Activated CD4-positive, alpha-beta T cell treated with anti-CD3 and anti-CD28 coated beads, Interleukin-2, Interleukin-6, amounts not matched to agents 100 ng/mL and 50 ng/mL, durations not matched to agents 16 hours and 8 hours (primary cell): Measurements from ENCODE around the gene CD96.
"Not testable (repeated sequence)": the region's sequence is repeated elsewhere in the genome, so short reads cannot be mapped to it uniquely, and the experiment has no call there.

ENCODE experiments used
- DNase-seq: peaks from one replicate; pipeline ENCODE4 v3.0.0-alpha.2; 2020

CD96 gene

DNA sequence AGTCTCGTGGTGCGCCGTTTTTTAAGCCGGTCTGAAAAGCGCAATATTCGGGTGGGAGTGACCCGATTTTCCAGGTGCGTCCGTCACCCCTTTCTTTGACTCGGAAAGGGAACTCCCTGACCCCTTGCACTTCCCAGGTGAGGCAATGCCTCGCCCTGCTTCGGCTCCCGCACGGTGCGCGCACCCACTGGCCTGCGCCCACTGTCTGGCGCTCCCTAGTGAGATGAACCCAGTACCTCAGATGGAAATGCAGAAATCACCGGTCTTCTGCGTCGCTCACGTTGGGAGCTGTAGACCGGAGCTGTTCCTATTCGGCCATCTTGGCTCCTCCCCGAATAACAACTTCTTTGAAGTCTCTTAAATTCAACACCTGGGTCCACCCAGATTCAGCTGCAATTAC, 19.9 kb downstream of the CD96 start:
- not testable (repeated sequence) for DNase-seq

DNA sequence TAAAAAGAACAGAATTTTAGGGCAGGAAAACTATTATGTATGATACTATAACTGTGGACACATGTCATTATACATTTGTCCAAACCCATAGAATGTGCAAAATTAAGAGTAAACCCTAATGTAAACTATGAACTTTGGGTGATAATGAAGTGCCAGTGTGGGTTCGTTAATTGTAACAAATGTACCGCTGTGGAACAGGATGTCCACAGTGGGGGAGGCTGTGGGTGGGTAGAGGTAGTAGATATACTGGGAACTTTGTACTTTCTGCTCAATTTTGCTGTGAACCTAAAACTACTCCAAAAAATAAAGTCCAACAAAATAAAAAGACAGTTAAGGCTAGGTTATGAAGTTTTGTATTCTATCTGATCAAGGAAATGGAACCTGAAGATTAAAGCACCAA, 24.8 kb downstream of the CD96 start:
- no peak for DNase-seq

DNA sequence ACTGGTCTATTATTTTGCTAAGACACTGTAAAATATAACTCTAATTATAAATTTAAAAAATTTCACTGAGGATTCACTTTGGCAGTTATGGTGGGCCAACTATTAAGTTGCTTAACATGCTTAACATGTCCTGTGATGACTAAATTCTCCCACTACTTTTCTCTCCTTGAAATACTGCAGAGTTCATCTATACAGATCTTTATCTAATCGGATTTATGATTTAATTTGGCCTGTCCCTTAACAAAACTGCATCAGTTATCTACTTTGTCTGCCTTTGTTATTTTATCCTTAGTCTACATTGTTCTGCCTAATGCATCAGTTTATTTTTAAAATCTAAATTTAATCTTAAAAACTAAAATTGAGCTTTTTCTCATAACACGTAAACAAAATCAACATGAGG, 26.4 kb downstream of the CD96 start:
- DNase-seq, result no peak

DNA sequence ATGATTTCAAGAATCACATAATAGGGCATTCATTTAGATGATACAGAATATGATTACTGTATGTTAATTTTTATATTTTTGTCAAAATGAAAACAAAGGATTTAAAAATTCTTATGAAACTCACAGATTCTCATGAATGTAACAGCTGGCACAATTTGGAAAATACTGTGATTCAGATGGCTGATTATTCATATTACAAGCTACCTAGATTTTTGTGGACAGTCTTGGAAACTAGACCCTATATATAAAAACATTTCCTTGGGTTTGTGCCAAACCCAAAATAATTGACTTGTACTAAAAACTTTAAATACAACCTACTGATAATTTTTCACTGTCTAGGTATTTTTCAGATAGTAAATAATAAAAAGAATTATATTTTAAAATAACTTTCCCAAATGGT, 26.9 kb downstream of the CD96 start:
- DNase-seq, result no peak

DNA sequence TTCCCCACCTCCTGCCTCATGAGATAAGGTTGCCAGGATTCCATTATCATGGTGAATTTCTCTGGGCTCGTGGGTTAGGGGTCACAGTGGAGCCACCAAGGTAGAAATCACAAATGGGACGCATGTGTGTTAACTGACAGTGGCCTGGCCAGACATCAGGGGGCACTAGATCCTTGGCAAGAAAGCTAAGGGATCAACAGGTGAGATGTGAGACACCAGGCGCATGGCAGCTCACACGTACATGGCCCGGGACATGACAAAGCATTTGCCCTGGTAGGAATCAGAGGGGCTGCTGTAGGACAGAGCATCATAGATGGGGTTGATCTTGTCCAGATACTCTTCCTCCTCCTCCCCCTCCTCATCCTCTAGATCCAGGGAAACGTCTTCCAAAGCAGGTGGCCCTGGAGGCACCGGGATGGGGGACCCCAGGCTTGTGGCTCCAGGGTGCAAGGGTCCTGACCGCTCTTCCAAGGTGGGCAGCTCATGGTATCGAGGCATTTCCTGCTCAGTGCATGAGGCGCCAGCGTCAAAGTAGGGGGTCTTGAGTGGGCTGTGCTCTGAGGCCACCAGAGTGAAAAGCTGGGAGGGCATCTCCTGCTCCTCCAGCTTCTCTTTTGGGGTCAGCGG, 28.5 kb downstream of the CD96 start:
- DNase-seq, result no peak

DNA sequence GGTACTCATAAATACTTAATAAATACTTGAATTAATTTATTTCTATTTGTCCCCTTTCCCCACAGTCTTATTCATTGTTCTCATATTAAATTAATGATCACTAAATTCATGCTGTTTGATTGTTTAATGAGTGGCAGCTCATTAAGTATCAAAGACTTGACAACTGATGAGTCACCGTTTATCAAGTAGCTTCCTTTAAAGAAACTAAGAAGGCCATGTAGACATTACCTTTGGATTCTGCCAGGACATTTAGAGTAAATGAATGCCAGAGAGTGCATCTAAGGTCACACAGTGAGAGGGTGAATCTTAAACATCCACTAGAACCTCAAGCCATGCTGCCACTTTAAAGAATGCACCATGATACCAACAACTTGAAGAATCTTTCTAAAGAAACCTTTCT, 29.3 kb downstream of the CD96 start:
- DNase-seq, result no peak

DNA sequence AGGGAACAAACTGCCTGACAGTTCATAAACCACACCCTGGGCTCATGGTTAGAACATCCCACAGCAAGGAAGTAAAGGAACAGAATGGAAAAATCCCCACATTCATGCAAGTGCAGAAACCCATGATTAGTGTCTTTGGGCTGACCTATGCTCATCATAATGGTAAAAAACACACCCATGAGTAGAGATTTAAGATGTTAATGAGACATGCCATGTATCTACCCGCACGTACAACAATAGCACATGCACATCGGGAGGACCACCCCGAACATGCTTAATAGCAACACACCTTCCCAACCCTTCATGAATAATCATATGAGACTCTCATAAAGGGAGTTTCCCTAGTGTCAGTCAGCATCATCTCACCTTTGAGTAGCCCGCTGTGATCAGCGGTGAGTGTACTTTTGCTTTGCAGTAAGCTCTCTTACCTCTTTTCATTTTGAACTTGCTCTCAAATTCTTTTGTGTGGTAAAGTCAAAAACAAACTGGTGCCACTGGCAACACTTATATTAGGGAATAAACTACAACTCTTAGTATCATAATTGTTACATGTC, 30.0 kb downstream of the CD96 start:
- no peak for DNase-seq

DNA sequence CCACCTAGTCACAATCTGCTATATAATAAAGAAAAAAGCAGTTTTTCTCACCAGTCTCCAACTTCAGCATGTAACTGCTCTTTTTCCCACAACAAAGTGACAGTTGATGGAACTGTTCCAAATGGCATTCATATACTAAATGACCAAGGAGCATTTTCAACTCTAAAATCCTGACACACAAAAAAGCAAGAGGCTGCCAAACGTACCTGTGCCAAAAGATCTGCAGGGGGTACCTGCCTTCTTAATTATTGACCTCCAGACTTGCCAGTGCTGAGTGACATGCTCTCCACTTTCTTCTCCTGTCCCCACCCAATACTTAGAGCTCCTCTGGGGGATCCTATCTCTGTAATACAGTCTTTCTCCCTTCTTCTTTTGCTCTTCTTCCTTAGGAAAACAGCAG, 35.1 kb downstream of the CD96 start:
- no peak for DNase-seq

DNA sequence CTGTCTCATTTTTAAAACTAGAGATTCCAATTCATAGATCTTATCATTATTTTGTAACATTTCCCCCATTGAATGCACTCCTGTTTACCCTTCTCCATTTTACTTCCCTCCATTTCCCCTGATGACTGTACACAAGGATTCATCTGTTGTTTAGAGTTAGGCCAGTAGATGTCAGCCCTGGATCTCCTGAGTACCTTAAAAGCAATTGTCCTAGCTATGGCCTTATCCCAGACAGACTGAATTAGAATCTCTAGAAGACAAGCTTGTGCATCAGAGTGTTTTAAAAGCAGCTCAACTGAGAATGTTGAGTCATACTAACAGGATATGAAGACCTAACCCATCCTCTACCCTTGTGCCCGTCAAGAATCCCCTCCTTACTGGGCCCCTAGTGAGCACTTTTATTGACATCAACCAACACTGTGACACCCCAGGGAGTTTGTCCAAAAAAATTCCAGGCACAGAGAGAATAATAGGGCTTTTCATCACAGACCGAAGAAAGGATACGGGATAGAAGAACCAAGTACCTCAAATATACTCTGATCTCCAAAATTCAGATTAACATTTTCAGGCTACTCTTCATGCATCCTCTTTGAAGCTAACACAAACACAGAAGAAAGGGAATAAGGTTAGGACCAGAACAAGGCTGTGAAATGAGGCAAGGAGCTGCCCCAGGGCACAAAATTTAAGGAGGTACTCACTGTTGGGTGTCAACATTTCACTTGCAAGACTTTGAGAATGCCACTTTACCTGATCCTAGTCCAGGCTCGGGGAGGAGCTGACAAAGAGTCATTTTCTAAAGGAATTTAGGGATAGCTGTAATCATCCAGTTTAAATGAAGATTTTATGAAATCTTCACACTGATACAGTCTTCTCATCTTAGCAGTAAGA, 36.0 kb downstream of the CD96 start:
- DNase-seq, result peak; percentile 72

DNA sequence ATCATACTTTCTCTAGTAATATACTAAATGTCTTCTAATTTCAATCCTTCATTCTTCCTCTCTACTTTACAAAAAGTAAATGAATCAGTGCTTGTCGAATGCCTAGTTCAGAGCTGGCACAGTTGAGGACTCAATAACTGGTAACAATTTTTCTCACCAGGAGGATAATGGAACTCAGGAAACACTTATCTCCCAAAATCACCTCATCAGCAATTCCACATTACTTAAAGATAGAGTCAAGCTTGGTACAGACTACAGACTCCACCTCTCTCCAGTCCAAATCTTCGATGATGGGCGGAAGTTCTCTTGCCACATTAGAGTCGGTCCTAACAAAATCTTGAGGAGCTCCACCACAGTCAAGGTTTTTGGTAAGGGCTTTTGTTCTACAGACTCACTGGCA, 36.9 kb downstream of the CD96 start:
- DNase-seq, result no peak

DNA sequence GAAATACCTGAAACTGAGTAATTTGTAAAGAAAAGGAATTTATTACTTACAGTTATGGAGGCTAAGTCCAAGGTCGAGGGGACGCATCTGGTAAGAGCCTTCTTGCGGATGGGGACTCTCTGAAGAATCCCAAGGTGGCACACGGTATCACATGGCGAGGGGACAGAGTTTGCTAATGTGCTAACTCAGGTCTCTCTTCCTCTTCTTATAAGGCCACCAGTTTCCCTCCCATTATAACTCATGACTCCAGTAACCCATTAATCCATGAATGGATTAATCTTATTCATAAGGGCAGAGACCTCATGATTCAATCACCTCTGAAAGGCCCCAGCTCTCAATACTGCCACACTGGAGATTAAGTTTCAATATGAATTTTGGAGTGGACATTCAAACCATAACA, 37.5 kb downstream of the CD96 start:
- DNase-seq, result no peak

DNA sequence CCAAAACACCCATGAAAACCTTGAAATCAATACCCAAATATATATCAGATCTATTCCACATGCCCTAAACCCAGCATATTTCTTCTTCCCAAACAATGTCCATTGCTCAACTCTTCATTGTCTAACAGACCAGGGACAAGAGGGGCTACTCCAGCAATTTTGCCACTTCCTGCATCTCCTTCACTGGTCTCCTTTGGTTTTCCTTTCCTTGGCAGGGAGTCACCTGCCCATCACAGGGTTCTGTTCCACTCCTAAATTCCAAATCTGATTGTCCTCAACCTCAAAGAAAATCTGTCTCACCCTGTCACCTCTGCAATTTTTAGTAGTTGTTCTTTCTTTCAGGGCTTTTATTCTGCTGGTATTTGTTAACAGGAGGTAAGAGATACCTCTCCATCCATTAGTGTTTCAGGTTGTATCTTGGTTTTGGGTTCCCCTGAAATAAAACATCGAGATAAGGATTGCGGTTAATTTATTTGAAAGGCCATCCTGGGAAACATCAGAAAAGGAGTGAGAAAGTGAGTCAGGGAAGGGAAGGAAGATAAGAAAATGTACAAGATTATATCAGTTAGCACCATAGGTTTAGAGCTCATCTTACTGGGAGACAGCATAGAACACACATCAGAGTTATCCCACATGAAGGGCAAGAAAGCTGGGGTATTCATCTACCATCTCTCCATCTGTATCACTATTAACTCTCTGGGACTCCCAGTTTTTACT, 39.6 kb downstream of the CD96 start:
- no peak for DNase-seq

DNA sequence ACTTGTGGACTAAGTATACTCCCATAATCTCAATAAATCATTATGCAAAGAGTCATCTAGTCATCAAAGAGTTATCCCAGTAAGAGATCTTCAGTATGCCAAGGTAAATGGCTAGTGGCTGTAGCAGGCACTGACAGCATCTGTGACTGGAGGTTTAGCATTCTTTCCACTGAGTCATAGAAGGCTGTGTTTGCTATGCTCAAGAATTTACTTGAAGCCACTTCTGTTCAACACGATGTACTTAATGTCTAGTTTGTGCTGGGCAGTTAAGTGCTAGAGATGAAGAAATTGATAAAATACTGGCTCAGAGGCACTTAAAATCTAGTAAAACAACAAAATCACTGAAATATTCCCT, 40.1 kb downstream of the CD96 start:
- no peak for DNase-seq

DNA sequence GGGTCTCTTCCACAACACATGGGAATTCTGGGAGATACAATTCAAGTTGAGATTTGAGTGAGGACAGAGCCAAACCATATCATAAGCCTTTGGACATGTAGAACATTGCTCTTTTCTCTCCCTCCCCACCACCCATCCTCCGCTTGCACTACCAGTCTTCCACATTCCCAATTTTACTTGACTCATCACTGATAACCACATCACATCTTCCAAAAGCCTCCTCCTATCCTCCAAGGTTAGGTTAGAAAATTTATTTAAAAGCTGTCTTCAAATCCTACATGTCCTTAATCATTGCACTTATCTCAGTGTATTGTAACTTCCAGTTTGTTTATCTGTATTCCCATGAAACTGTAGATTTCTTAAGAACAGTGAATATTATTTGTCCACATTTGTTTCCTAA, 42.7 kb downstream of the CD96 start:
- no peak for DNase-seq

DNA sequence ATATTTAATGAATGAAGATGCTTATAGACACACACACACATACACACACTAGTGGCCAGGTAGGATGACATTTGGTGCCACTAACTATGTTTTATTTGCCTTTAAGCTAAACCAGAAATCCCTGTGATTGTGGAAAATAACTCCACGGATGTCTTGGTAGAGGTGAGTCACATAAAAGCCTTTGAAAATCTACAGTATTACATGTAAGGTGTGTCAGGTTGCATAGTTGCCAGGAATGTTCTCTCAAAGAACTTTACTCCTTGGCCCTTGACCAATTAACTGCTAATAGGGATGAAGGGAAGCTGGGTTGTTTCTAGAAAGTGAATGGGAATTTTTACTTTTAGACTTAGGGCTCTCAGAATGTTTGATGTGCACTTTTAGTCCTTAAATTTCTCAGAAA, 43.2 kb downstream of the CD96 start:
- DNase-seq, result no peak

DNA sequence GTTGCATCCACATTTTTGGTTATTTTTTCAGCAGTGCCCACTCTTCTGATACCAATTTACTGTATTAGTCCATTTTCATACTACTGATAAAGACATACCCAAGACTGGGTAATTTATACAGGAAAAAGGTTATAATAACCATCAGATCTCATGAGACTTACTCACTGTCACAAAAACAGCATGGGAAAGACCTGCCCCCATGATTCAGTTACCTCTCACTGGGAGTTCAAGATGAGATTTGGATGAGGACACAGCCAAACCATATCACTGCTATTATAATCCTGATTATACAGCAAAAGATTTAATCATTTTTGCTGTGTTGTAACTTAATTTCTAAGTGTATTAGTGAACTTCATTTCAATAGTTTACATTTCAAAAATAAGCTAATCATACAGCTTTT, 46.5 kb downstream of the CD96 start:
- no peak for DNase-seq

DNA sequence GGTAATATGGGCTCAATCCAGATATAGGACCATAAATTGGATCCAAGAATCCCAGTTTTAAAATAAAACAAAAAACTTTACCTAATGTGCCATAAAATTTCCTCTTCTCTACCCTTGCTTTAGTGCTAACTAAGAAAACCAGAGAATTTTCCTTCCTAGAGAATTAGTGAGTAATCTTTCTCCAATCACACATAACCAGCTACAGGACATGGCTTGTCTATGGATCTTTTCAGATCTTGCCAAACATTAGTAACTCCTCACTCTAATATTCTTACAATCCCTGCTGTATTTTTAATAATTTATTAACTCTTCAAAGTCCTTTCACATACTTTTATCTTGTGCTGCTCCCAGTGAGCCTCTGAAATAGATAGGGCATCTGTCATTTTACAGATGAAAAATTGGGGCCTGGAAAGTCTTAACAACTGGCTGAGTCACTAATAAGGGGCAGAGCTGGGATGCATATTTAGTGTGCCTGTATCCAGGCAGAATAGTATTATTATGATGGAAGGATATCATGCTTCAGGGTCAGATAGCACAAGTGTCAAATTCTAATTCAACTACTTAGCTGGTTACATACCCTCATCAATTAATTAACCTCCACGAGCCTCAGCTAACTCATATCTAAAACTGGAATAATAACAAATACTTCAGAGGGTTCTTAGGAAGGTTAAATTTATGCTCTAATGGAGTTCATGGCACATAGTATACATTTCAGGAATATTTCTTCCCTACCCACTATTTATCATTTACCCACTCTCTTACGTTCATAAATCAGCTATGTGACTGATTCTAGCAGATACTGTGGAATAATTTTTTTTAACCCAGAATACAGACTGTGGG, 47.5 kb downstream of the CD96 start:
- DNase-seq, result no peak

DNA sequence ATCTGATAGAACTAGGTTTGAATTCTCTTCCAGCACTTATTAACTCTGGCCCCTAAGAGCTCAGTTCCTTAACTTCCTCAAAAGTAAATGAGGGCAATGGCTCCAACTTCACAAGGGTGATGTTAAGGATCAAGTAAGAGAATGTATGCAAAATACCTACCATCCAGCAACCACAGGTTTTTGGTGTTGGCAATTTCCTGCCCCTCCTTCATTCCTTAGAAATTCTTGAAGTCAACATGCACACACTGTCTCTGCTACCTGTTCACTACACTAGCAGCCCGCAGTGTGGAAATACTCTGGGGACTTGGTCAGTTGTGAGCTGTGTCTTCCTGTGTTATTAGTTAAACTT, 48.1 kb downstream of the CD96 start:
- no peak for DNase-seq

DNA sequence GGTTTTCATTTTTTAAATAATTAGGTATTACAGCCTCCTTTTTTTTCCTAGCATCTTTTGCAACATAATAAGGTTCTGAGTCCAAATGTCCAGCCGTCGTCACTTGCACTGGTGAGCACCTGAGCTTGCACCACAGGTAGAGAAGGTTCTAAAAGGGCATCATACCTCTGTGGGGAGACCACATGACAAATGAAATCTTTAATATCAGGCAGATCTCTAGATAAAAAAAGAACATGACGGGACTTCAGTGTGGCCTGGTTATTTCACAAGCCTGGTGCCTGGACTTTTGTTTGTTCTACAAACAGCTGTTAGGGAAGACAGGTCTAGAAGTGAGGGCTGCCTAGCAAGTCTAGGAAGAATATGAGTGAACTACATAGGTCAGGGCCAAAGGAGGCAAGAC, 49.6 kb downstream of the CD96 start:
- DNase-seq, result no peak

DNA sequence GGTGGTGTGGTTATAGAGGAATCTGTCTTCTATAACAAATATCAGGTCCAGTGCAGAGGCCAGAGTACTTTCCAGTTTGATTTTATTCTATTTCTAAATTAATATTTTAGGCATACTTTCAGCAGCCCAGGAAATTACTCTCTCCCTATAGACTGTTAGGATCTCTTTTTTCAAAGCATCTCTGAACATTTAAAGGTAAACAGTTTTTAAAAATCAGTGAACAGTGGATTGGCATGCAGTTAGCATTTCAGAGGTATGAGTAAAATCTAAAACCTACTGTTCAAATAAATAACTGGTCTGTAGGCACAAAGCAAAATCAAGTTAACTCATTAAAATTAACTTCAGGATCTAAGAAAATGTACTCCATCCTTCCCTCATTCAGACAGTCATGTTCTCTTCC, 50.1 kb downstream of the CD96 start:
- no peak for DNase-seq

DNA sequence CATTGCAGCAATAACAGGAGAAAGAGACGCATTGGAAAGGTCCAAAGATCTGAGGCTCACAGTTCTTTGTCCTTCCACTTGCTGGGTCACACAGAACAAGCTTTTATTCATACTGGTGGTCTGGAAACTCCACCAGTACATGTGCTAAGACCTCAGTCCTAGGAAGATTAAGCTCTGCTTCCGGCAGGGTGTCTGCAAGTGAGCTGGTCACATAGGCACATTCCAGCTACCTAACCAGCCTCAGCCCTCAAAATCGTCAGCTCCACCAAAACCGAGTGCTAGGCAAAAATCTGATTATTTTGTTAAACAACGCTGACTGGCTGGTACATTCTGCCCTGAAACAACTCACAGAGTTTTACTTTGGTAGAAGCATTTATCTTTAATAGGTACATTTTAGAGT, 50.9 kb downstream of the CD96 start:
- DNase-seq, result peak; percentile 64

DNA sequence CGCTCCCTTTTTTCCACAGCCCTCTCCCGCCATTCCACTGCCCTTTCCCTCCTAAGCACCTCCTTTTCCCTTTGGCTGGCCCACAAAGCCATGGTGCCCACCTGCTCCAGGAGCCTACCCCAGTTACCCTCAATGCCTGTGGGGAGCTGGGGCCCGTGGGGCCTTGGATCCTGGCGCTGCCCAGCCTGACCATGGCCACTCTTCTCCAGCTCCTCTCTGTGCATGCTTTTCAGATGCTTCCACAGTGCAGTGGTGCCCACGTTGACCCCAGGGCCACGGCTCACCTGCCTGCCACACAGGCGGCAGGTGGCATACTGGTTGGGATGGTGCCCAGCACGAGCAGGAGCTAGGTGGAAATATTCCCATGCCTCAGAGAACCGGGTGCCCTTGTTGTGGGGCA, 51.7 kb downstream of the CD96 start:
- DNase-seq, result no peak

DNA sequence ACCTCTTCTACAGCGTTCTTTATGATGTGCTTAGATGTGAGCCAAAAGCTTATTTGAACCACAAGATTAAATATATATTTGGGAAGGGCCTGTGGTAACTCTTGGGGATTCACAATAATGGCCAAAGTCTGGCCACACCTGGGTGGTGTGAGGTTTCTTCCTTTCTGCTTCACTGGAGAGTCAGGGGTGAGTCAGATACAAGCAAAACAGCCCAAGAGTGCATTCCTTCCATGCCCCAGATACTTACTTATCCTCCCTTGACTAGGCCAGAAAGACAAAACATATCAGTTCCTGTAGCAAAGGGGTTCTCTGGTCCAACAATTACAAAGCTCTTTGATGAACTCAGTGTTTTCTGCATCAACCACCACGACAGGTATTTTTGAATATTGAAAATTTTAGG, 52.2 kb downstream of the CD96 start:
- DNase-seq, result peak; percentile 56
